HG02870 (cell line): ENCODE results near the gene MTURN.

ENCODE experiments used
- ATAC-seq: cut with Tn5 transposase; IDR thresholded peaks from one replicate; pipeline ENCODE4 v1.9.1; 2021; ENCODE audit warnings: mild to moderate bottlenecking, moderate library complexity; ENCODE audit not compliant: unreplicated experiment

MTURN gene

DNA sequence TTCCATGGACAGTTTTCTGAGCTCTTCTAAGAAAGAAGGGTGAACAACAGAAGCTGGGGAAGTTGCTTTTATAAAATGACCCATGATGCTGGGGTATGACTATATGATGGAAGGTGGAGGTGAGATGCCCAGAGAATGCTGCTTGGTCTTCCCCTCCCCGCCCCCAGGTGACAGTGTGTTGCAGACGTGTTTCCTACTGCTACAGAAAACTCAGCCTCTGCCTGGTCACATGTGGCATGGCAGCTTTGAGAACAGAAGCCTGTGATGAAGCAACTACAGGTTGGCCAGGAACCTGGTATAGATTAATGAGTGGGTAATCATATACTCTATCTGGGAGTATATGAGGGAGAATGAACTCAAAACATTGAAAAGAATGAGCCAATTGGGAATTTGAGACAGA, 67.1 kb downstream of the MTURN start:
- ATAC-seq: no peak

DNA sequence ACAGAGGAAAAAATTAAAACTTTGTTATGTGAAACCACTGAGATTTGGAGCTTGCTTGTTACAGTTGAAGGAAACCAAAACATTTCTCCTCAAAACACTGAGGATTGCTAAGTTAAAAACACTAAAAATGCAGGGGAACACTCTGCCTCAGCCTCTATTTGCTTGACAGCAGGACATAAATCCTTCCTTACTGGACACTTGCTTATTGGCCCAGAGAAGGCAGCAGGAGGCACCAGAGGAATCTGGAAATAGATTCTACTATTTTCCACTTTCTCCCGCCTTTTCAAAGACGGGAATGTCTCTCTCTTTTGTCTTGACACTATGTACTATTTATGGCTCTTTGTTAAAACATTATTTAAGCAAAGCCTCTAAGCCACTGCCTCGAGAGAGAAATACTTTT, 67.9 kb downstream of the MTURN start:
- no peak for ATAC-seq

DNA sequence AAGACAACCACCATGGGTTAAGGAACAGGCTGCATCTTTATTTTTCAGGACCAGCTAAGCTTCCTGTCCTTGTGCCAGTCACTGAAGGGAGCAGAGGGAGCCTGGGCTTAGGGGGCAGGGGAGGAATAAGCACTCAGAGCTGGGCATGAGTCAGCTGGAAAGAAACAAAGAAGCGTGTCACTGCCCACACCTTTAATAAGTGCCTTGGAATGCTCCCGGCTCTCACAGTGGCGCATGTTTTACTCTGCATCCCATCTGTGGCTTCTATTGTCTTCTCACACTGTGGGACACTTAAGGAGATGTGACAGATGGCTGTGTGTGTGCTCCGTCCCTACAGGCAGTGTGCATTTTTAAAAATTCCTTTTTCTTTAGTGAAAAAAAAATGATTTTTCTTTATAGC, 71.7 kb downstream of the MTURN start:
- no peak for ATAC-seq

DNA sequence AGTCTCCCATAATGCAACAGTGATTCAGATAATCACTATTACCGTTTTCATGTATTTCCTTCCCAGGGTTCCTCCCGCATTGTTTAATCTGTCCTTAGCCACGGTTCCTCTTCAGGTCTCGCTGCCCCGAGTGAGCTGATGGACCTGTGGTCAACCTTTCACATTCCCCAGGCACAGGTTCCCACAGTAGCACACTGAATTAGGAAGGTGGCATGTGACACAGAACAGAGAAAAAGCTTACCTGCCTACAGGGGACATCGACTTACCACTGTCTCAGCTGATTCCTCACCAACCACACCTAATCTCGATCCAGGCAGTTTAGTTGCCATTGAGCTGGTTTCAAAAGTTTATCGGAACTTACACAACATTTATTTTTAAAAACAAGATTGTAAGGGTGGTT, 72.2 kb downstream of the MTURN start:
- ATAC-seq: no peak

DNA sequence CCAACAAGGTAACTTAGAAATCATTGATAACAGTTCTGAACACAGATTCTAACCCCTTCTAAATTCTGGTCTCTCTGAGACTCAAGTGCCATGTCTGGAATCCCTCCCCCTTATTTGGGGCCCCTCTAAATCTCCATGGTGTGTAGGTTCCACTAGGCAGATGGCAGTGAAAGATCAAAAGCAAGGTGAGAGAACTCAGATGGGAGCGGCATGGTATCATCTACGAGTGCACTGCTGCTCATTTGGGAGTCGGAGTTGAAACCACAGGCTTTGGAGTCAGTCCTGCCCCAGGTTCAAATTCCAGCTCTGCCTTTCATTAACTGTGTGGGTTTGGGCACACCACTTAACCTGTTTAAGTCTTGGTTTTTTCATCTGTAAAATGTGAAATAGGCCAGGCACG, 72.6 kb downstream of the MTURN start:
- no peak for ATAC-seq

DNA sequence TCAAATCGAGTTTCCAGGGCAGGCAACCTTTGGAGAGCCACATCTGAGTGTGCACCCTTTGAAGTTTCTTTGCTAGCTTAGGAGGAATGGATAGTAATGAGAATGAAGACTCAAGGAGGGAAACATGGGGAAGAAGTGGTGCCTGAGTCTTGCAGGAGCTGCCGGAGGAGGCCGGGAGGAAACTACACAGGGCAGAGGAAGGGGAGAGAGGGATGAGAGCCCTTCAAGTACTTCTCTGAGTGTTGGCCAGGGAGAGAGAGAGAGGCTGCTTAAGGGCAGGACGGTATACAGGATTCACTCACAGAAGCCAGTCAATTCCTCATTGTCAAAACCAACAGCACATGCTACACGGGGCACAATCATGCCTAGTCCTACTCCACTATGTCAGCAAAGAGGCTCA, 75.2 kb downstream of the MTURN start:
- ATAC-seq: no peak
